HG03571 (cell line): ENCODE measurements around the gene GNAT1.

Experiments used
- ATAC-seq: cut with Tn5 transposase; IDR thresholded peaks from one replicate; pipeline ENCODE4 v1.9.1; 2021; ENCODE audit not compliant: unreplicated experiment

GNAT1 gene

GRCh38 chr3:50174947-50175524 is 16.4 kb upstream of the GNAT1 start:
- ATAC-seq = no peak

GRCh38 chr3:50177346-50177745 is 14.1 kb upstream of the GNAT1 start:
- ATAC-seq = no peak

GRCh38 chr3:50179710-50180109 is 11.7 kb upstream of the GNAT1 start:
- no peak for ATAC-seq

GRCh38 chr3:50181985-50182384 is 9.4 kb upstream of the GNAT1 start:
- ATAC-seq = no peak

GRCh38 chr3:50182533-50183099 is 8.8 kb upstream of the GNAT1 start:
- ATAC-seq = no peak

- no peak for ATAC-seq
Measured at GRCh38 chr3:50183755-50184154, 7.7 kb upstream of the GNAT1 start.

- ATAC-seq = no peak
Measured at GRCh38 chr3:50184242-50184978, 7.0 kb upstream of the GNAT1 start.

- no peak for ATAC-seq
Measured at GRCh38 chr3:50185230-50185629, 6.2 kb upstream of the GNAT1 start.

GRCh38 chr3:50186096-50186495 is 5.3 kb upstream of the GNAT1 start:
- ATAC-seq = no peak

GRCh38 chr3:50187750-50188149 is 3.7 kb upstream of the GNAT1 start:
- no peak for ATAC-seq

GRCh38 chr3:50189274-50189673 is 2.1 kb upstream of the GNAT1 start:
- ATAC-seq = no peak

- no peak for ATAC-seq
Measured at GRCh38 chr3:50189989-50190388, 1.4 kb upstream of the GNAT1 start.

GRCh38 chr3:50192124-50192523 is 714 bp downstream of the GNAT1 start:
- ATAC-seq = no peak

- ATAC-seq = no peak
Measured at GRCh38 chr3:50192689-50193141, 1.3 kb downstream of the GNAT1 start.

GRCh38 chr3:50193286-50193685 is 1.9 kb downstream of the GNAT1 start:
- no peak for ATAC-seq

GRCh38 chr3:50193746-50194127 is 2.3 kb downstream of the GNAT1 start:
- ATAC-seq = no peak

GRCh38 chr3:50194128-50194902 is 2.9 kb downstream of the GNAT1 start:
- ATAC-seq = no peak

GRCh38 chr3:50194903-50195500 is 3.6 kb downstream of the GNAT1 start:
- no peak for ATAC-seq

- no peak for ATAC-seq
Measured at GRCh38 chr3:50195501-50196252, 4.3 kb downstream of the GNAT1 start.

- no peak for ATAC-seq
Measured at GRCh38 chr3:50196253-50196801, 4.9 kb downstream of the GNAT1 start.
